Vagina (tissue), 2 donors: ENCODE results near the gene HTD2. TPM values are rescaled to one million over a fixed set of nuclear protein-coding genes. Genes with fewer than 3 reads are reported as not detected.
A peak's percentile ranks its signal among the peaks of the same experiment; 100 is the strongest.
"Not testable (repeated sequence)": the region's sequence is repeated elsewhere in the genome, so short reads cannot be mapped to it uniquely, and the experiment has no call there.

ENCODE experiments used
- DNase-seq, 2 donors: peaks; one replicate each; pipeline ENCODE4 v3.0.0-alpha.2; 2017; ENCODE audit errors: extremely low spot score in 2 of 2
- H3K27ac ChIP-seq: fragments of 200-600 bp; sonication (generic); one replicate; pipeline ENCODE4 v1.5.1; 2019
- H3K27me3 ChIP-seq: fragments of 200-600 bp; sonication (generic); one replicate; pipeline ENCODE4 v1.5.1; 2019
- H3K36me3 ChIP-seq, 2 donors: fragments of 200-600 bp; sonication (generic); one replicate each; pipeline ENCODE4 v1.5.1; 2017 to 2019
- H3K4me1 ChIP-seq: fragments of 200-600 bp; sonication (generic); one replicate; pipeline ENCODE4 v1.5.1; 2019
- H3K4me3 ChIP-seq, 2 donors: fragments of 200-600 bp; sonication (generic); 1 replicate in 1 of 2; 2 replicates in 1 of 2; pipeline ENCODE4 v1.5.1; 2016 to 2019
- H3K9me3 ChIP-seq: fragments of 200-600 bp; sonication (generic); one replicate; pipeline ENCODE4 v1.5.1; 2019
- POLR2A ChIP-seq, 2 donors: fragments of 450-650 bp; IDR thresholded peaks; one replicate each; pipeline ENCODE4 v1.6.1; 2017; ENCODE audit warnings: antibody characterized with exemption in 2 of 2, mild to moderate bottlenecking in 2 of 2, moderate library complexity in 2 of 2
- POLR2AphosphoS5 ChIP-seq, 2 donors: sonication (generic); formaldehyde crosslinking; IDR thresholded peaks; one replicate each; pipeline ENCODE4 v1.9.0; 2017; ENCODE audit warnings: antibody characterized with exemption in 2 of 2, mild to moderate bottlenecking in 2 of 2, low read depth in 1 of 2; ENCODE audit not compliant: insufficient read depth in 1 of 2
- intact Hi-C: fragments of 100-400 bp; cut with DNase I; formaldehyde crosslinking; loops from one replicate; pipeline ENCODE4 v1.15.1; 2023
- total RNA-seq: library from RNA; depleted of rRNA; stranded (reverse); fragments of >200 nt; gene quantifications from one replicate; pipeline ENCODE4 v1.2.3, GENCODE V29; 2016
- TF ChIP-seq, protein P1 (sequence below), 3 experiments: fragments of 450-650 bp in 2 of 3; fragments of 200-600 bp in 1 of 3; sonication (generic) in 1 of 3; IDR thresholded peaks; one replicate each; pipeline ENCODE4 v1.5.1; 2017 to 2019; ENCODE audit warnings: antibody characterized with exemption in 3 of 3, mild to moderate bottlenecking in 2 of 3, moderate library complexity in 2 of 3

HTD2 gene
- total RNA-seq, 1 donor from 2014 or later = 3.7 TPM

DNA sequence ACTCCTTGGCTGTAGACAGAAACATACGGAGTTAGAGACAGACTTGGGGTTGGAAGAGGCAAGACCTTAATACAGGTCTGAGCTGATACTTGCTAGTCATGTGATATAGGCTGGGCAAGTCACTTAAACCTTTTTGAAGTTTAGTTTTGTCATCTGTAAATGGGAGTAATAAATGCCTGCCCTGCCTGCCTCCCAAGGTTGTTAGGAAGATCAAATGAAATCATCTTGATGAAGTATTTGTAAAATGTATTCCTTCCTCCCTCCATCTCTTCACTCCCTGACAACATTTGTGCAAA, 29.3 kb downstream of the HTD2 start:
- H3K4me3 ChIP-seq = peak overlapping the region; percentile 28 to 90
- no peaks in the 10 kb centered on the region for H3K36me3 ChIP-seq
- intact Hi-C loops = loop anchor here (10.0 kb wide), 1 partner anchor 149 kb away; no protein-coding TSS in a partner anchor
- TF ChIP-seq, protein P1, sequence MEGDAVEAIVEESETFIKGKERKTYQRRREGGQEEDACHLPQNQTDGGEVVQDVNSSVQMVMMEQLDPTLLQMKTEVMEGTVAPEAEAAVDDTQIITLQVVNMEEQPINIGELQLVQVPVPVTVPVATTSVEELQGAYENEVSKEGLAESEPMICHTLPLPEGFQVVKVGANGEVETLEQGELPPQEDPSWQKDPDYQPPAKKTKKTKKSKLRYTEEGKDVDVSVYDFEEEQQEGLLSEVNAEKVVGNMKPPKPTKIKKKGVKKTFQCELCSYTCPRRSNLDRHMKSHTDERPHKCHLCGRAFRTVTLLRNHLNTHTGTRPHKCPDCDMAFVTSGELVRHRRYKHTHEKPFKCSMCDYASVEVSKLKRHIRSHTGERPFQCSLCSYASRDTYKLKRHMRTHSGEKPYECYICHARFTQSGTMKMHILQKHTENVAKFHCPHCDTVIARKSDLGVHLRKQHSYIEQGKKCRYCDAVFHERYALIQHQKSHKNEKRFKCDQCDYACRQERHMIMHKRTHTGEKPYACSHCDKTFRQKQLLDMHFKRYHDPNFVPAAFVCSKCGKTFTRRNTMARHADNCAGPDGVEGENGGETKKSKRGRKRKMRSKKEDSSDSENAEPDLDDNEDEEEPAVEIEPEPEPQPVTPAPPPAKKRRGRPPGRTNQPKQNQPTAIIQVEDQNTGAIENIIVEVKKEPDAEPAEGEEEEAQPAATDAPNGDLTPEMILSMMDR (IDR thresholded peaks at IDR 0.05) = no peak
- TF ChIP-seq POLR2AphosphoS5 (IDR thresholded peaks at IDR 0.05; ENCODE audit: insufficient read depth in 1 of 2, low read depth in 1 of 2) (no peak), POLR2A (IDR thresholded peaks at IDR 0.05) (no peak)
- H3K27me3 ChIP-seq = no peaks in the 10 kb centered on the region
- no peak for DNase-seq
- H3K27ac ChIP-seq = peak overlapping the region; percentile 84
- no peaks in the 10 kb centered on the region for H3K9me3 ChIP-seq
- peaks cover 71% of the 10 kb centered on the region for H3K4me1 ChIP-seq

DNA sequence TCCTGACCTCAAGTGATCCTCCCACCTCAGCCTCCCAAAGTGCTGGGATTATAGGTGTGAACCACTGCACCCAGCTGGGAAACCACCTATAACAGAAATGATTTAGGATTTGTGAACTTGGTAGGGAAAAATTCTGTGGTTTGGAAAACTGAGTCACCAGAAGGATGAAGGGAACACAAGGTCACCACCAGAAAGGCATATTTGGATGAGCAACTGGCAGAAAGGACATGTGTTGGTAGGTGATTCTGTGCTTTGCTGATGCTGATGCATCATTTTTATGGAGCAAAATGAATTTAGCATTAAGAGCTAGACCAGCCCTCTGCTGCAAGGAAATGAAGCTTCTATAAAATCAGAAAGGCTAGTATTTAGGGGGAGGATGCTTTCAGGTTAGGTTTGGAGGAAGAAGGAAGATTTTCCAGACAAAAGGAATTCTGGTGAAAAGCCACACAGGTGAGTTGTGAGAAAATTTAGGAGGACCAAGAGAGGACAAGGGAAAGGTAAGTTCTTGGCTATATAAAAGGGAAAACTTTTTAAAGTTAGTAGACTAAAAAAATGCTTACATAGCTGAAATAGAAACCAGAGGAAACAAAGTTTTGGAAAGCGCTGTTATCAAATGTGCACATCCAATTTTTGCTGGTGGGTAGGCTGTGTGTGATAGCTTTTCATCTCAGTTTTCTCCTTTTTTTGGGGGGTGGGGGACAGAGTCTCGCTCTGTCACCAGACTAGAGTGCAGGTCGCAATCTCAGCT, 30.0 kb downstream of the HTD2 start:
- H3K9me3 ChIP-seq = no peaks in the 10 kb centered on the region
- no peak overlapping the region for H3K4me3 ChIP-seq
- TF ChIP-seq POLR2A (IDR thresholded peaks at IDR 0.05) (no peak), POLR2AphosphoS5 (IDR thresholded peaks at IDR 0.05; ENCODE audit: insufficient read depth in 1 of 2, low read depth in 1 of 2) (no peak)
- TF ChIP-seq, protein P1 (IDR thresholded peaks at IDR 0.05) = no peak
- peaks cover 73% of the 10 kb centered on the region for H3K4me1 ChIP-seq
- DNase-seq = no peak
- no peaks in the 10 kb centered on the region for H3K36me3 ChIP-seq
- no peaks in the 10 kb centered on the region for H3K27me3 ChIP-seq
- intact Hi-C loops = loop anchor here (10.0 kb wide), 1 partner anchor 148 kb away; no protein-coding TSS in a partner anchor
- peak overlapping the region; percentile 84 for H3K27ac ChIP-seq

DNA sequence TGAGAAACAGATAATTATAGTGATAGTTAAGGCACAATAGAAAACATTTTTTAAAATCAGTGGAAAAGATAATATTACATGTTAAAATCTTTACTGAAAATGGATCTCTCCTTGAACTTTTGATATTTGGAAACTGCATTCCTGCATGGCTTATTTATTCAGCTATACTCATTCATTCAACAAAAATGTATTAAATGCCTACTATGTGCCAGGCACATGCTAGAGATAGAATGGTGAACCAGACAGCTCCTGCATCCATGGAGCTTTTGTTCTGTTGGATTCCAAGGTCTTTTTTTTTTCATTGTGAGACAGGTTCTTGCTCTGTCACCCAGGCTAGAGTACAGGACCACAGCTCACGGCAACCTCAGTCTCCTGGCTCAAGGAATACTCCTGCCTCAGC, 30.9 kb downstream of the HTD2 start:
- Histone ChIP-seq H3K4me3 (no peak overlapping the region), H3K36me3 (no peaks in the 10 kb centered on the region), H3K27me3 (no peaks in the 10 kb centered on the region), H3K4me1 (peaks cover 73% of the 10 kb centered on the region), H3K9me3 (no peaks in the 10 kb centered on the region), H3K27ac (no peak overlapping the region)
- intact Hi-C loops = loop anchor here (10.0 kb wide), 1 partner anchor 148 kb away; no protein-coding TSS in a partner anchor
- TF ChIP-seq POLR2A (IDR thresholded peaks at IDR 0.05) (no peak), POLR2AphosphoS5 (IDR thresholded peaks at IDR 0.05; ENCODE audit: insufficient read depth in 1 of 2, low read depth in 1 of 2) (no peak)
- TF ChIP-seq, protein P1 (IDR thresholded peaks at IDR 0.05) = no peak
- DNase-seq = no peak

DNA sequence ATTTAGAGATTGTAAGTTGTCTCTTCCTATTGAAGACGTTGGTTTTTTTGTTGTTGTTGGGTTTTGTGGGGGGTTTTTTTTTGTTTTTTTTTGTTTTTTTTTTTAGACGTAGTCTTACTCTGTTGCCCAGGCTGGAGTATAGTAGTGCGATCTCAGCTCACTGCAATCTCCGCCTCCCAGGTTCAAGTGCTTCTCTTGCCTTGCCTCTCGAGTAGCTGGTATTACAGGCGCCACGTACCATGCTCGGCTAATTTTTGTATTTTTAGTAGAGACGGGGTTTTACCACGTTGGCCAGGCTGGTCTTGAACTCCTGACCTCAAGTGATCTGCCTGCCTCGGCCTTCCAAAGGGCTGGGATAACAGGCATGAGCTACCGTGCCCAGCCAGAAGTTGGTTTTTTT, 32.8 kb downstream of the HTD2 start:
- H3K4me3 ChIP-seq, H3K36me3 ChIP-seq, H3K27ac ChIP-seq, H3K9me3 ChIP-seq, H3K27me3 ChIP-seq, DNase-seq: not testable (repeated sequence)
- intact Hi-C loops = loop anchor here (10.0 kb wide), 1 partner anchor 146 kb away; no protein-coding TSS in a partner anchor
- H3K4me1 ChIP-seq = peaks cover 77% of the 10 kb centered on the region

DNA sequence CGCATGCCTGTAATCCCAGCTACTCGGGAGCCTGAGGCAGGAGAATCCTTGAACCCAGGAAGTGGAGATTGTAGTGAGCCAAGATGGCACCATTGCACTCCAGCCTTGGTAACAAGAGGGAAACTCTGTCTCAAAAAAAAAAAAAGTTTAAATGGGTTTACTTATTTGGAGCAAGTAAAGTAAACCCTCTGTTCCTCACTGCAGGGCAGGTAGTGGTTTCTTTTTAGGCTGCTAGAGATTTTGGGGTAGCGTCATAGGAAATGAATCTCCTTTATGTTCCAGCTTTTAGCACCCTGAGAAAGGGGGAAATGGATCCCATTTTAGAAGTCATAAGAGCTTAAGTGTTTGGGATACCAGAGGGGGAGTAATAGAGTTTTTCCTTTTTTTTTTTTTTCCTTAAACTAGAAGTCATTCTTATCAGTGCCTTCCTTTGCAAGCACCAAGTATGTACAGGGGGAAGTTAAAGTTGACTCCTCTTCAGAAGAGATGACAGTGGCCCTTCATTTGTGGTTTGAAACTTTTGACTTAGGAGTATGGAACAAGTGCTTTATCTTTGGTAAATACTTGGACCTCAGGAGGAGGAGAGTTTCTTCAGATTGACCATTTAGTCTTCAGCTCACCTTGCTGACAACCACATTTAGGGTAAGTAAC, 34.4 kb downstream of the HTD2 start:
- Histone ChIP-seq H3K27ac (no peak overlapping the region), H3K9me3 (no peaks in the 10 kb centered on the region), H3K4me1 (peaks cover 78% of the 10 kb centered on the region), H3K4me3 (no peak overlapping the region), H3K36me3 (no peaks in the 10 kb centered on the region), H3K27me3 (no peaks in the 10 kb centered on the region)
- TF ChIP-seq POLR2A (IDR thresholded peaks at IDR 0.05) (no peak), POLR2AphosphoS5 (IDR thresholded peaks at IDR 0.05; ENCODE audit: insufficient read depth in 1 of 2, low read depth in 1 of 2) (no peak)
- TF ChIP-seq, protein P1 (IDR thresholded peaks at IDR 0.05) = no peak
- intact Hi-C loops = no loop called here
- DNase-seq = no peak
